HCT116 (cell line): ENCODE results near the gene CMA1.

Source experiments
- CTCF ChIP-seq, 3 experiments: fragments of 200-600 bp in 1 of 3; sonication (generic) in 1 of 3; IDR thresholded peaks in 2 of 3; conservative IDR thresholded peaks in 1 of 3; 2 replicates each; pipeline ENCODE4 v1.5.1; 2012 to 2017; ENCODE audit warnings: low read depth in 2 of 3, low read length in 2 of 3, antibody characterized with exemption in 1 of 3, borderline replicate concordance in 1 of 3, control low read depth in 1 of 3, mild to moderate bottlenecking in 1 of 3, mixed read lengths in 1 of 3, mixed run types in 1 of 3, moderate library complexity in 1 of 3; ENCODE audit not compliant: insufficient read depth in 1 of 3
- JUND ChIP-seq: IDR thresholded peaks from 2 replicates; pipeline ENCODE4 v1.6.1; 2012
- POLR2A ChIP-seq: IDR thresholded peaks from 2 replicates; pipeline ENCODE4 v1.7.0; 2011; ENCODE audit warnings: borderline replicate concordance; ENCODE audit not compliant: insufficient read depth, insufficient read length; ENCODE audit errors: extremely low read depth

DNA sequence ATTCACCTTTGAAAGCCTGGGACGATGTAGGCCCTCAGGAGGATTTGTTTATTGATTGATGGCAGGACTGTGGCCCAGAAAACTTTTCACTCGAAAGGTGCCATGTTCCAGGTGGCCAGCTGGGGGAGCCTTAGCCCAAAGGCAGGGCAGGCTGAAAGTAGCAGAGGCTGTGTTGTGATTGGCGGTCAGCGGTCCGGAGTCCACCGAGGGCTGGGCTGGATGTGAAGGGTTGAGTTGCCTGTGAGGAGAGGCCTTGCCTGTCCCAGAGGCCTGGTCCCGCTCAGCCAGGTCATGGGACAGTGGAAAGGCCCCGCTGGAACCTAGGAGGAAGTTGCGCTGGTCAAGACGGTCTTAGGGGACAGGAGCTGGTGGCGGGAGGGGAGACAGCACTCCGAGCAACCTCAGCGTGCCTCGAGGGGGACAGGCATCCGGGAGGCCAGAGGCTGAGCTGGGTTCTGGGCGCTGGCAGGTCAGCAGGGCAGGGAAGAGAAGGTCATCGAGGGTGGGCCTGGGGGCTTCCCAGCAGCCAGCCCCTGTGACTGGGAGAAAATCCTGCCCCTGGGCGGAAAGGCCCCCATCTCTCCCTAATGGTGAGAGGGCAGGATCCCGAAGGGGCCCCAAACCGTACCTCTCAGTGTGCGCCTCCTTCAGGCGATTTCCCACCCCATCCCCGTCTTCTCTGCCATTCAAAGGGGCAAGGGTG lies 26.3 kb downstream of the CMA1 start:
- TF ChIP-seq CTCF (IDR thresholded peaks at IDR 0.05 in 2 of 3, conservative IDR thresholded peaks at IDR 0.05 in 1 of 3; ENCODE audit: borderline replicate concordance in 1 of 3, insufficient read depth in 1 of 3, low read depth in 2 of 3, low read length in 2 of 3) (peak; percentile 70 to 88 (median 80); a peak in 5 of 6 replicates), POLR2A (no peak), JUND (no peak)
